22Rv1 (cell line): ENCODE measurements around the gene SLC31A1.

ENCODE experiments used
- CTCF ChIP-seq: fragments of 450-650 bp; IDR thresholded peaks from 2 replicates; pipeline ENCODE4 v1.5.1; 2017; ENCODE audit warnings: mild to moderate bottlenecking
- ZFX ChIP-seq: fragments of 450-650 bp; IDR thresholded peaks from 2 replicates; pipeline ENCODE4 v1.6.1; 2017; ENCODE audit warnings: antibody characterized with exemption, borderline replicate concordance

DNA sequence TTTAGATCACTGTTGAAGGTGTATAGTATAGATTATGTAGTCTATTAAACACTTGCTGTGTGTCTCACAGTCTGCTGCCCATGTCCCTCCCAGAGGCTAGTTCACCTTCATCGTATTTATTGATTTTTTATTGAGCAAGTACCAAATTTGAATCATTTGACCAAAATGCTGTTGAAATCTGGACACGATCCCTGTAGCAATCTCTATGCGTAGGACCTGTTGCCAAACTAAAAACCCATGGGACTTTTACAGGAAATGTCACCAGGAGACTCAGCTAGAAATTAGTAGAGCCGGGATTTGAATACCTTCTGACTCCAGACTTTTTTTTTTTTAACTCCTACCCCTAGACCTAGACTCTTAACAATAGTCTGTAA is 17.5 kb downstream of the SLC31A1 start:
- TF ChIP-seq CTCF = no peak
- no peak for TF ChIP-seq ZFX
